ENCODE results near the gene SRRM1.

Gene SRRM1

DNA sequence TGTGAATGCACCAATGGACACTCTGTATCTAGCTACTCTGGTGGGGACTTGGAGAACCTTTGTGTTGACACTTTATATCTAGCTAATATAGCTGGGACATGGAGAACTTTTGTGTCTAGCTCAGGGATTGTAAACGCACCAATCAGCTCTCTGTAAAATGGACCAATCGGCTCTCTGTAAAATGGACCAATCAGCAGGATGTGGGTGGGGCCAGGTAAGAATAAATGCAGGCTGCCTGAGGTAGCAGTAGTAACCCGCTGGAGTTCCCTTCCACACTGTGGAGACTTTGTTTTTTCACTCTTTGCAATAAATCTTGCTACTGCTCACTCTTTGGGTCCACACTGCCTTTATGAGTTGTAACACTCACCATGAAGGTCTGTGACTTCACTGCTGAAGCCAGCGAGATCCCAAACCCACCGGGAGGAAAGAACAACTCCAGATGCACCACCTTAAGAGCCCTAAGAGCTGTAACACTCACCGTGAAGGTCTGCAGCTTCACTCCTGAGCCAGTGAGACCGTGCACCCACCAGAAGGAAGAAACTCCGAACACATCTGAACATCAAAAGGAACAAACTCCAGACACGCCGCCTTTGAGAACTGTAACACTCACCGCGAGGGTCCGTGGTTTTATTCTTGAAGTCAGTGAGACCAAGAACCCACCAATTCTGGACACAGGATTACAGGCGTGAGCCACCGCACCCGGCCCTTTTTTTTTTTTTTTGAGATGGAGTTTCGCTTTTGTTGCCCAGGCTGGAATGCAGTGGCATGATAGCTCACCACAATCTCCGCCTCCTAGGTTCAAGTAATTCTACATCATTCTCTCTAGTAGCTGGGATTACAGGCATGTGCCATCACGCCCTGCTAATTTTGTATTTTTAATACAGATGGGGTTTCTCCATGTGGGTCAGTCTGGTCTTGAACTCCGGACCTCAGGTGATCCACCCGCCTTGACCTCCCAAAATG is 79.3 kb downstream of the SRRM1 start:
- peak; percentile 41 for DNase-seq
